Gastroesophageal sphincter (tissue), 3 donors: ENCODE measurements around the gene LIX1L.

Experiments
- CTCF ChIP-seq, 4 experiments: fragments of 200-600 bp in 2 of 4; fragments of 450-650 bp in 2 of 4; sonication (generic) in 1 of 4; IDR thresholded peaks; one replicate each; pipeline ENCODE4 v1.5.1; 2017 to 2019; ENCODE audit warnings: antibody characterized with exemption in 4 of 4, mild to moderate bottlenecking in 2 of 4, moderate library complexity in 2 of 4
- POLR2A ChIP-seq, 2 donors: fragments of 450-650 bp; IDR thresholded peaks; one replicate each; pipeline ENCODE4 v1.6.1; 2017; ENCODE audit warnings: antibody characterized with exemption in 2 of 2, mild to moderate bottlenecking in 2 of 2, moderate library complexity in 1 of 2

- TF ChIP-seq CTCF (IDR thresholded peaks at IDR 0.05) (no peak), POLR2A (IDR thresholded peaks at IDR 0.05) (no peak)
Measured at GRCh38 chr1:145956781-145957442, 905 bp downstream of the LIX1L start.
